ENCODE results near the gene DAO.
"Not testable (repeated sequence)": the region's sequence is repeated elsewhere in the genome, so short reads cannot be mapped to it uniquely, and the experiment has no call there.

The DAO gene

DNA sequence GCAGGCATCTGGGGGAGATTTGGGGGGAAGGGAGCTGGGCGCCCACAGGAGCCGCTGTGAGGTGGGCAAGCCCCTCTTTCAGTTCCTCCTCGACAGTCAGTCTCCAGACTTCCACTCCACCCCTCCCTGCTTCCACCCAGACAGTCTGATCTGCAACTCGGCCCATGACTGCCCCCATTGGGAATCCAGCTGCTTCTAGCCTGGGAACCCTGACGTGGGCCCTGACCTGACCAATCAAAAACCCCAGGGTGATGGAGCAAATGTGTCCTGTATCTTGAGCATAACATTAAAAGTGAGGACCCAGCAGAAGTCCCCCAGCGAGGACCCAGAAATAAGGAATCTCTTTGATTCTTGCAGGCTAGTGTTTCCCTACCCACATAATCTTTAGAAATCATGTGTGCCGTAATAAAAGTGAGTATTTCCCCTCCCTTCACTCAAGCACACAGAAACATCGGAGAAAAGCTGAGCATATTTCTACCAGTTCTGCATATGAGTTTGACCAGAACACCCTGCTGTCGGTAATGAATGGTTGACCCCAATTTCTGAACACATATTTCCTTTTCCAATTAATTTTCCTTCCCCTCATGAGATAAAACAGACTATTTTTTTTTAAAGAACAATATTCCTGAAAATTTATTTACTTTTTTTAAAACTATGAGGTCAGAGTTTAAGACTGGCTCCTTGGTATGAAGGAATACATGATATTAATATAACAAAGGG lies 28.9 kb upstream of the DAO start:
- no peak for DNase-seq

DNA sequence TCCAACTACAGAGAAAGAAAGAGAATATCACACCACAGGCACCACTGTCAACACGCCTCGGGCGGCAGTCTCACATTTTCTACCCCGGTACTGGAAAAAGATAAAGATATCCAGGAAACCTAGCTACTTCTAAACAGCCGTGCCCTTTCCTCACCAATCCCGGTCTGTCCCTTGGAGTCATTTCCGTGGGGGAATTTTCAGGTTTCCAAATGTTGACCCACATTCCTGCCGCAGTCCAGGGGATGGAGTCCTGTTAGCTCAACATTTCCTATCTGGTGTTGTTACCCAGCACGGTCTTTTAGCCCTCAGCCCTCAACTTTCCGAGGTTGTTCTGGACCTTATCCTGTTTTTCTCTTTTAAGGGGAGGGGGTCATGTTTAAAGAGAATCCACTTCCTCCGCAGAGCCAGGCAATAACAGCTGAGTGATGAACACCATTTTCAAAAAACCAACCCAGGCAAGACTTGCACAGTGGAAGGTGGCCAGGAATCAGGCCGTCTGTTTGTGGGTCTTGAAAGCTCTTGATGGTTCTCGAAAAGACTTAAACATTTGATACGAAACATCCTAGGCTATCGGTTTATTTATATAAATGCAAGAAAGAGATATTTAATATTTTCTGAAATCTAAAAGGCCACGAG lies 27.1 kb upstream of the DAO start:
- DNase-seq, result no peak

DNA sequence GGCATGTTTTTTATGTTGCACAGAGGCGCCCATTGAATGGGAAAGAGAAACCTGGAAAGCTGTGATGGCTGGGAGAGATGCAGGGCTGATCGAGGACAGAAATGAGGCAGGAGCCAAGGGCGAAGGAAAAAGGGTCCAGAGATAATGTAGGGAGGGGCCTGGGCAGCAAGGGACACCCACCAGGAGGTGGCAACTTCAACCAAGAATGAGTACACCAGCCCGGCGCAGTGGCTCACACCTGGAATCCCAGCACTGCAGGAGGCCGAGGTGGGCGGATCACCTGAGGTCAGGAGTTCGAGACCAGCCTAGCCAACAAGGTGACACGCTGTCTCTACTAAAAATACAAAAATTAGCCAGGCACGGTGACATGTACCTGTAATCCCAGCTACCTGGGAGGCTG lies 26.5 kb upstream of the DAO start:
- no peak for DNase-seq

DNA sequence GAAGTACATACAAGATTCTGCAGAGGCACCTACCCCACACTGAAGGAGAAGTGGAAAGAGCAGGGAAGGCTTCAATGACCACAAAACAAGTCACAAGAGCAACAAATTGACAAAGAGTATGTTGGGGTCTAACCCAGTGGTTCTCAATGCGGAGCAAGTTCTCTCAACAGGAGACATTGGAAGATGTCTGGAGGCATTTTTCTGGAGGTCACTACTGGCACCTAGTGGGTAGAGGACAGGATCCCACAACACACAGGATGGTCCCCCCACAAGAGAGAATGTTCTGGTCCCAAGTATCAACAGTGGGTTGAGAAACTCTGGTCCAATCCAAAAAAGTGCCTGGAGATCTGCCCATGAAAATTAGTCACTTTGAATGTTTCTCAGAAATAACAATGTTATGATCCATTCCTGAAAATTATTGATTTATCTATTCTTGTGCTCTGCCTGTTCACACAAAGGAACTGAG lies 25.9 kb upstream of the DAO start:
- peak; percentile 55 for DNase-seq

DNA sequence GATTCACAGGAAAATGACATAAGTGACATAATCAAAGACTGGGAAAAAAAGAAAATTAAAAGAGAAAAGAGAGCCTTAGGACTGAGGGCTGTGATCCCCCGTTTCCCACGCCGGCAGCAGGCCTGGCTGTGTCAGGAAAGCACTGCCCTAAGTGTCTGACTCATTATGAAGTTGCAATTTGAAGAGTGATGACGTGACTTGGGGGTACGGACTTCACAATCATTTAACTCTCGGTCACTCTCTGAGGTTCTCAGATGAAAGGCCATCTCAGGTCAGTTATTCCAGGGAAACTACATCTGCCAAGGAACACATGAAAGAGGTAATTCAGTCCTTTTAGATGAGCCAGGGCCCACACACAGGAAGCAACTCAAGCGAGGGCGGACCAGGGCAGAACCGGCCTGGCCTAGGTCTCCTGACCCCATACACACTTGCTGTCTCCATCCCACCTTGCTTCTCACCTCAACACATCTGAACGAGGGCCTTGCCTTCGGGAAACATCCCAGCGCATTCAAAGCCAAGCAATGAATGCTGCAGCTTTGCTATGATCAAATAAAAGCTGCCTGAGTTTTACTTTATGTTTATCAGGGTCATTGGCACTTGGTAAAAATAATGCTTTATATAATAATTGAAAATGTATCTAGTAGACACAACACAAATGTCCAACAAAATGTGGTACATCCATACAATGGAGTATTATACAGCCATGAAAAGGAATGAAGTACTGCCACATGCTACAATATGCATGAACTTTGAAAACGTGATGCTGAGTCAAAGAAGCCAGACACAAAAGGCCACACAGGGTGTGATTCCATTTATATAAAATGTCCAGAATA lies 25.2 kb upstream of the DAO start:
- peak; percentile 74 for DNase-seq

DNA sequence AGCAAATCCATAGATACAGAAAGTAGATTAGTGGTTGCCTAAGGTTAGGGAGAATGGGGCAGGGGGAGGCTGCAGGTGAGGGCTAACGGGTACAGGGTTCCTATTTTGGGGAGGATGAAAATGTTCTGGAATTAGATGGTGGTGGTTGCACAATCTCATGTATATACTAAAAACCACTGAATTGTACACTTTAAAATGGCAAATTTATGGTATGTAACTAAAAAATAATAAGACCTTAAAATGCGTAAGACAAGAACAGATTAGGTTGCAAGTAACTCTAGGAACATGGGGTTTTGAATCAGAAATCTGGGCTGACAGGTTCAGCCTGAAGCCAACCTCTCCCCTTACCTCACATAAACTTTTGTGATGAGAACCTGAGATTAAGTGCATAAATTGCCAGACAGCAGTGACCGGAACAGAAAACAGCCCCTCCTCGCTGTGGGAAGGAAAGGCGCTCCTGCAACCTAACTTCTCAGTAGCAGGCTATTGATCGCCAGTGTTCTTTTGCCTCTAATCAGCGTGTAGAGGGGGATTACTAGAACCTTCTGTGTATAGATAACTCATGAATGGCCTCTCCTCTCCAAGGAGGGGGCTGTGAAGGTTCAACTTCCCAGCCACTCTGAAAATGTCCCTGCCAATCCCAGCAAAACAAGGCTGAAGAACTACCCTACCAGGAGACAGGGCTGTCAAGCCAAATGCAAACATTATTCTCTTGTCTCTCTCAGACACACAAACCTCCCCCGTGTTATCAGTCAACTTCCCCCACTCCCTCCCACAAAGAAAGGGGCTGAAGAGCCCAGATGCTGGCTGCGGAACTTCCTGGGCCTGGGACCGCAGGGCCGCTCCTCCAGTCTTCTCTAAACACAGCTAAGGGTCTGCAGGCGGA lies 24.4 kb upstream of the DAO start:
- DNase-seq, result no peak

DNA sequence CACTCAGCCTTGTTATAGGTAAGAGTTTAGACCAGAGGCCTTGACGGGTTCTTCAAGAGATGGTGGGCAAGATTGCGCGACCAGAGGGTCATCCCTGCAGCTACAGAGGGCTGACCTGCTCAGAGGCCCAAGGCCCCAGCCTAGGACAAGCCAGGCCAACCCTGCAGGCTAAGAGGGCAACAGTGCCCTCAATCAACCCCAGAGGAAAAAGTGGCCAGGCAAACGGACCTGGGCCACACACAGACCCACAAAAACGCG lies 23.8 kb upstream of the DAO start:
- DNase-seq, result no peak

DNA sequence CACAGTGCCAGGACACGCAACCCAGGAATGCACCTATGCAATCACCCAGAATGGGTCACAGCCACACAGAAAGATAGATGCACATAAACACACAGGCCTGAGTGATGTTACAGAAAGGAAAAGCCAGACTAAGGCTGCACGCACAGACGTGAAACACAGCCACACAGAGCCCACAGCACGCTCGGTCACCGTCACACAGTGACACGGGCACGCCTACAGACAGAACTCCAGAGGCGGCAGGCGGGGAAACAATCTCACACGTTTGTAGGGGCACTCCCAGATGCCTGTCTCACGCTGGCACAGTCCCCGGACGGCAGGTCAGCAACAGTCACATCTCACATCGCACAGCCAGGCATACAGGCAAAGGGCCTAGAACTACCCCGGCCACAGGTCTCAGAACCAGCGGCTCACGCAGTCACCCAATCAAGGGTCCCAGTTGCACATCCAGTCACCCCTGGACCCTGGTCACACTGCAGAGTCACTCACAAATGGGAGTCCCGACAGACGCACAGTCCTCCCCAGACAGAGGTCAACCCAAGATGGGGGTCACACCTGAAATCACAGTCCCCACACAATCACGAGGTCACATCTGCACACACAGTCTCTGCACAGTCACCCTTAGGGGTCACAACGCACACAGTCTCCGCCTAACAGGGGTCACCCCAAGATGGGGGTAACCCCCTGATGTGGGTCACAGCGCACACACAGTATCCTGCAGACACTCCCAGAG lies 23.3 kb upstream of the DAO start:
- DNase-seq, result peak; percentile 49

DNA sequence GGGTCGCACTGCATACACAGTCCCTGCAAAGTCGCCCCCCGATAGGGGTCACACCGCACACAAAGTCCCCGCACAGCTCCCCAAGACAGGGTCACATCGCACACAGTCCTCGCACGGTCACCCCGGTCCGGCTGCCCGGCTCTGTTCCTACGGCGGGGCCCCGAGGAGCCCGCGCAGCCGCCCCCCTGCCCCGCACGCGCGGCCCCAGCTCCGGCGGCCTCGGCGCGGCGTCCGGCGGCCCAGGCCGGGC lies 22.8 kb upstream of the DAO start:
- DNase-seq, result no peak

DNA sequence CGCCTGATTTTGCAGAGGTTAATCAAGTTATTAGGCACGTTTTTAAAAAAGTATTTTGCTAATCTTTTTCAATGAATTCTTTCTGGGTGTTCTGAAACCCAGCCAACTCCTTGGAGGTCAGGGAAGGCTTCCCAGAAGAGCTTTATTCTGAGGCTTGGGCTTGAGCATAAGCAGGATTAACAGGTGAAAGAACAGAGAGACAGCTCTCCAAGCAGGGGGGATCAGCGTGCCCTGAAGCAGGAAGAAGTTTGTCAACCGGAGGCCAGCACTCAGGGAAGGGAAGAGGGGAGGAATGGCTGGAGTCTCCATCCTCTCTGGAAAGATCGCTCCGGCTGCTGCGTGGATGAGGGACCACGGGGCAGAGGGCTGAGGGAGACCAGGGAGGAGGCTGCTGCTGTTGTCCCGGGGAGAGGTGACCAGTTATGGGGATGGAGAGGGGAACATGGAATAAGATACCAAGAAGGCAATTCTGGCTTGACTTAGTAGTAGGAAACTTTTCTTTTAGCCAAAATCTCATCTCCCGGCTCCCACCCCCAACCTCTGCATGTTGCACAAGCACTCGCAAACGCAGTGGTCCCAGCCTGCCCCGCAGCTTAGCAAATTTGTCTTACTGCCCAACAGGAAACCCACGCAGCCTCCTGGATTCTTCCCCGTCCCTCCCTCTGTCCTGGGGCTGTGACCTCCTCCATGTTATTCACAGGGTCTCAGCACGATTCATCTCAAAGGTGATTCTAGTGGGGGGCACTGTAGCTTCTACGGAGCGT lies 21.4 kb upstream of the DAO start:
- no peak for DNase-seq

DNA sequence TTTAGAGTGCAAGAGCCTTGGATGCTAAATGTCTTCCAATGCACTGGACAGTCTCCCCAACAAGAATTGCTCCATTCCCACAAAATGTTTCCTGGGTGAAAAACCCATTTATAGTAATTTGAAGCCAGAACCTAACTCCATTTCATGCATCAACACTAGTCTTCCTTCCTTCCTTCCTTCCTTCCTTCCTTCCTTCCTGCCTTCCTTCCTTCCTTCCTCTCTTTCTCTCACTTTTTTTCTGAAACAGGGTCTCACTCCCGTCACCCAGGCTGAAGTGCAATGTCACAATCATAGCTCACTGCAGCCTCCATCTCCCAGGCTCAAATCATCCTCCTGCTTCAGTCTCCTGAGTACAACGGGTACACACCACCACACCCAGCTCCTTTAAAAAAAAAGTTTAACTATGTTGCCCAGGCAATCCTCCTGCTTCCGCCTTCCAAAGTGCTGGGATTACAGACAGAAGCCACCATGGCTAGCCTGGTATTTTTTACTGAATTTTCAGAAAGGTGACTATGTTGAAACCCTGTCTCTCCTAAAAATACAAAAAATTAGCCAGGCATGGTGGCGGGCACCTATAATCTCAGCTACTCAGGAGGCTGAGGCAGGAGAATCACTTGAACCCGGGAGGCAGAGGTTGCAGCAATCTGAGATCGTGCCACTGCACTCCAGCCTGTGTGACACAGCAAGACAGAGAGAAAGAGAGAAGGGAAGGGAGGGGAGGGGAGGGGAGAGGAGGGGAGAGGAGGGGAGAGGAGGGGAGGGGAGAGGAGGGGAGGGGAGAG lies 20.6 kb upstream of the DAO start:
- not testable (repeated sequence) for DNase-seq

DNA sequence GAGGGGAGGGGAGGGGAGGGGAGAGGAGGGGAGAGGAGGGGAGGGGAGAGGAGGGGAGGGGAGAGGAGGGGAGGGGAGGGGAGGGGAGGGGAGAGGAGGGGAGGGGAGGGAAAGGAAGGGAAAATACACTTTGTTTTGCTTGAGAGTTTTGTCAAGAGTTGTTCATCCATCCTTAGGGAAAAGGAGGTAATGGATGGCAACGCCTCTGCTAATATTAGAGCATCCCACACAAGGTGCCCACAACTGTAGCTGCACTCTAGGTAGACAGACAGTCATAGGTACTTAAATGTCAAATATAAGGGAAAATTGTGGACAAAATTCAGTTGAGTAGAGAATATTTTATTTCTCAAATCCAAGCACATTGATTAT lies 20.0 kb upstream of the DAO start:
- no peak for DNase-seq

DNA sequence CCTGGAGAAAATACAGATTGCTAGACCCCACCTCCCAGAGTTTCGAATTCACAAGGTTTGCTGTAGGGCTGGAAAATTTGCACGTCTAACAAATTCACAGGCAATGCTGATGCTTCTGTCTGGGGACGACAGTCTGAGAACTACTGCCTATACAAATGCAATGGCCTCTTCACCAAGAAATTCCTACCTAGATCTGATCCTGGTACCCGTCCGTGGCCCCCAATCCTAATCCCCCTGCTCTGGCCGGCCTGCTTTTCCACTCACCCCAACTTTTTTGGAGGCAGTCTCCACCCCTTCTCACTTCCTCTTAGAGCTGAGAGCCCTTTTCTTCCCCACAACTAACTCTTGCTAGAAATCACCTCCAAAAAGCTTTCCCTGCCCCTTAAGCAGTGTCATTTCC lies 19.4 kb upstream of the DAO start:
- DNase-seq, result no peak

DNA sequence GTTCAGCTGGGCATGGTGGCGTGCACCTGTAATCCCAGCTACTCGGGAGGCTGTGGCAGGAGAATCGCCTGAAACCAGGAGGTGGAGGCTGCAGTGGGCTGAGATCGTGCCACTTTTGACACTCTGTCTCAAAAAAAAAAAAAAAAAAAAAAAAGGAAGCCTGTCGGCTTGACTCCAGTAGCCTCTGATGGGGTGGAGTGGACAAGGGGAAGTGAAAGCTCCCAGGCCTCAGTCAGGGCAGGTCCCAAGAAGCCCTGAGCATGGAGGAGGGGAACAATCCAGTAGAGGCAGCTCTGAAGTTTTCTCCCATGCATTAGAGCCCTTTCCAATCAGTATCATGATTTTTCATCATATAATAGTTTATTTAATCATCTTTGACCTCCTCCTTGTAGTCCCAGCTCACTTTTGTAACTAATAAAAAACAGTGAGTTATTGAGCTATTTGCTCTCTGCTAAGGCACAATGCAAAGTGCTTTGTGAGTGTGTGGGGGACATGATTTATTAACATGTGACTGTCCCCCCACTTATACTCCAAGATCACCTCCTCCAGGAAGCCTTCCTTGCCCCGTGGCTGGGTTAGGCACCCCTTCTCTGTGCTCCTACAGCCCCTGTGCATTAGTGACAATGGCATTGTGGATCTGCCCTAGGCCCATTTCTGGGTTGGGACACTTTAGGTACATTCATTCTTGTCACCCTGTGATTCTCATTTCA lies 17.9 kb upstream of the DAO start:
- no peak for DNase-seq

DNA sequence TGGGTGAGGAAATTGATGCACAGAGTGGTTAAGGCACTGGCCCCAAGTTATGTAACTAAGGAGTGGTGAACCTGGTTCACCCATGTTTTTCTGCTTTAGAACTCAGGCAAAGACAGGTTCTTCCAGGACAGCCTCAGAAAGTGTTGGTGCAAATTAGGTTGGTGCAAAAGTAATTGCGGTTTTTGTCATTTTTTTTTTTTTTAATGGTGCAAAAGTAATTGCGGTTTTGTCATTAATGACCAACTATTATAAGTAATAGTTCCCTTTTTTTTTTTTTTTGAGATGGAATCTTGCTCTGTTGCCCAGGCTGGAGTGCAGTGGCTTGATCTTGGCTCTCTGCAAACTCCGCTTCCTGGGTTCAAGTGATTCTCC lies 17.3 kb upstream of the DAO start:
- DNase-seq, result no peak

DNA sequence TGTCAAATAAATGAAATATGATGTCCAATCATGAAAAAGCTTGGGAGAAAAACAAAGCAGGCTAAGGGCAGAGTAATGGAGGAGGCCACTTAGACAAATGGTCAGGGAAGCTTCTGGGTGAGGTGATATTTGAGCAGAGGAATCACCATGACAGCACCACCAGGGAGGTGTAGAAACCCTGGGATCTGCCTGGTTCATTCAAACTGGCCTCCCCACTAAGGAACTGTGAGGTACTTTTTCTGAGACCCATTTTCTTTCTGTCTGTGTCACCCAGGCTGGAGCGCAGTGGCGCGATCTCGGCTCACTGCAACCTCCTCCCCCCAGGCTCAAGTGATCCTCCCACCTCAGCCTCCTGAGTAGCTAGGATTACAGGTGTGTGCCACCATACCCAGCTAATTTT lies 14.7 kb upstream of the DAO start:
- no peak for DNase-seq

DNA sequence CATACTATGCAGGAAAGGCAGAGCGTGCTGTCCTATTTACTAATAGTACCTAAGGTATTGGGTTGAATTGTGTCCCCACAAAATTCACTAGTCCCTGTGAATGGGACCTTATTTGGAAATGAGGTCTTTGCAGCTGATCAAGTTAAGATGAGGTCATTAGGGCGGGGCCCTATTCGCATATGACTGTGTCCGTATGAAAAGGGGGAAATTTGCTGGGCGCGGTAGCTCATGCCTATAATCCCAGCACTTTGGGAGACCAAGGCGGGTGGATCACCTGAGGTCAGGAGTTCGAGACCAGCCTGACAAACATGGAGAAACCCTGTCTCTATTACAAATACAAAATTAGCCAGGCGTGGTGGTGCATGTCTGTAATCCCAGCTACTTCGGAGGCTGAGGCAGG lies 13.8 kb upstream of the DAO start:
- DNase-seq, result not testable (repeated sequence)

DNA sequence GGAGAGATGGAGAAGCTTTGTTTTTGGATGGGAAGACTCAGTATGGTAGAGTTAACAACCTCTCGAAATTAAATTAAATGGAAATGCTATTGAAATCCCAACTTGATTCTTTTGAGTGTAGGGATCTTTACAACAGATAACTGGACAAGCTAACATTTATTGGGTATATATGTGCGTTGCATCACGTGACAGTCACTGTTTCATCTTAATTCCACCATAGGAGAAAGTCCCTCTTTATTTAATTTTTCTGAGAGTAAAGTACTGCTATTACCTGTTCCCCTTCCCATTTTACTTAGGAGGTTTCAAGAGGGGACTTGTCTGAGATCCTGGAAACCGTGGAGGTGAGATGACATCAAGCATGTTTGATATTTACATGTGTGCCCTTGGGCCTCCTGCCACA lies 11.1 kb upstream of the DAO start:
- no peak for DNase-seq

DNA sequence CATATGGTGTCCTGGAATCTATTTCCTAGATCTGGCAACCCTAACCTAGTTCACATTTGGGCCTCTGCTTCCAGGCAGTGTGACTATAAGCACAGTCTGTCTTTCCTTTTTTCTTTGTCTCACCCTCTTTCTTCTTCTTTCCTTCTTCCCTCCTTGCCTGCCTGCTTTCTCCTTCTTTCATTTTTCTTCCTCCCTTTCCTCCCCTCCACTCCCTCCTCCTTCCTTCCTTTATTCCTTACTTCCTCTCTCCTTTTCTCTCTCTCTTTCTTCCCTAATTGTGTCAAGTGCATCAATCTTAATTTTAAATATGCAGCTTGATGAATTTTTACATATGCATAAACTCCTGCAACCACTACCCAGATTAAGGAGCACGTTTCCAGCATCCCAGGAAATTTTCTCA lies 4.6 kb upstream of the DAO start:
- no peak for DNase-seq

DNA sequence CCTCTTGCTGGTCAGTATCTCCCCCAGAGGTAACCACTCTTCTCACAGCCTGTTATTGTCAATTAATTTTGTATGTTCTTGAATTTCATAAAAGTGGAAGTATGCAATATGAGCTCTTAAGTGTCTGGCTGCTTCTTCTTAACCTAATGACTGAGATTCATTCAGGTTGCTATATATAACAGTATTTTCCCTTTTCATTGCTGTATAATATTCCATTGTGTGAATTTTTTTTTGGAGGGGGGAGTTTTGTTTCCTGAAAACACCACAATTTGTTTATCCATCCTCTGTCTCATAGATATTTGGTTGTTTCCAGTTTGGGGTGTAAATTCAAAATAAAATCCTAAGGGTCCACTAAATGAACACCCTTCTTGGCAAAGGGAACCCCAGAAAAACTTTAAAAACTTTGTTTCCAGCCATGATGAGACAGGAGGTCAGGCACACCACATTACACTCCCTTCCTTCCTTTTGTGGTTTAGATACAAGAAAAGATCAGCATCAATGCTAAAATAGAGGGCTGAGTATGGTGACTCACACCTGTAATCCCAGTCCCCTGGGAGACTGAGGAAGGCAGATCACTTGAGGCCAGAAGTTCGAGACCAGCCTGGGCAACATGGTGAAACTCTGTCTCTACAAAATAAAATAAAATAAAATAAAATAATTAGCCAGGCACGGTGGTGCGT lies 4.1 kb upstream of the DAO start:
- no peak for DNase-seq
